Activated naive CD8-positive, alpha-beta T cell treated with anti-CD3 and anti-CD28 coated beads, Interleukin-2, amount 50 U/mL, for 24 hours (primary cell): Measurements from ENCODE around the gene PDE4B.

Experiments used
- ATAC-seq: fragments of 150-1000 bp; cut with Tn5 transposase; one replicate; pipeline ENCODE4 v1.10.0; 2021
- DNase-seq: peaks from one replicate; pipeline ENCODE4 v3.0.0; 2021
- H3K27ac Mint-ChIP-seq: one replicate; pipeline ENCODE4 v1.8.0; 2021; ENCODE audit warnings: mild to moderate bottlenecking, mixed read lengths
- H3K27me3 Mint-ChIP-seq: one replicate; pipeline ENCODE4 v1.8.0; 2021; ENCODE audit warnings: mixed read lengths
- H3K36me3 Mint-ChIP-seq: one replicate; pipeline ENCODE4 v1.8.0; 2021; ENCODE audit warnings: low read depth, mixed read lengths
- H3K4me1 Mint-ChIP-seq: one replicate; pipeline ENCODE4 v1.8.0; 2021; ENCODE audit warnings: mixed read lengths
- H3K4me3 Mint-ChIP-seq: one replicate; pipeline ENCODE4 v1.8.0; 2021; ENCODE audit warnings: mild to moderate bottlenecking, moderate library complexity, mixed read lengths
- H3K9me3 Mint-ChIP-seq: one replicate; pipeline ENCODE4 v1.8.0; 2021; ENCODE audit warnings: mixed read lengths

The PDE4B gene

GRCh38 chr1:66237722-66238479 lies 445.2 kb downstream of the PDE4B start:
- no peak for ATAC-seq

GRCh38 chr1:66239834-66240233 lies 447.1 kb downstream of the PDE4B start:
- Mint-ChIP-seq H3K4me1 (no peaks in the 10 kb centered on the region), H3K27me3 (peaks cover 12% of the 10 kb centered on the region)
- ATAC-seq = no peak

More at GRCh38 chr1:66237722-66238479, 445.2 kb downstream of the PDE4B start:
- DNase-seq = no peak
- H3K36me3 Mint-ChIP-seq = no peaks in the 10 kb centered on the region
- no peaks in the 10 kb centered on the region for H3K4me1 Mint-ChIP-seq
- peaks cover 14% of the 10 kb centered on the region for H3K27me3 Mint-ChIP-seq
- H3K4me3 Mint-ChIP-seq = no peak overlapping the region
- no peaks in the 10 kb centered on the region for H3K9me3 Mint-ChIP-seq
- no peak overlapping the region for H3K27ac Mint-ChIP-seq

GRCh38 chr1:66240491-66241484 lies 448.1 kb downstream of the PDE4B start:
- peaks cover 12% of the 10 kb centered on the region for H3K27me3 Mint-ChIP-seq
- DNase-seq (no peak), ATAC-seq (no peak)
- H3K4me3 Mint-ChIP-seq = no peak overlapping the region
- H3K27ac Mint-ChIP-seq = no peak overlapping the region
- H3K9me3 Mint-ChIP-seq = no peaks in the 10 kb centered on the region
- H3K4me1 Mint-ChIP-seq = no peaks in the 10 kb centered on the region
- no peaks in the 10 kb centered on the region for H3K36me3 Mint-ChIP-seq

More at GRCh38 chr1:66239834-66240233, 447.1 kb downstream of the PDE4B start:
- no peak overlapping the region for H3K27ac Mint-ChIP-seq
- no peaks in the 10 kb centered on the region for H3K36me3 Mint-ChIP-seq
- no peak for DNase-seq
- no peaks in the 10 kb centered on the region for H3K9me3 Mint-ChIP-seq
- no peak overlapping the region for H3K4me3 Mint-ChIP-seq

- Mint-ChIP-seq H3K36me3 (no peaks in the 10 kb centered on the region), H3K27ac (no peak overlapping the region), H3K9me3 (no peaks in the 10 kb centered on the region), H3K27me3 (peaks cover 6% of the 10 kb centered on the region), H3K4me1 (no peaks in the 10 kb centered on the region), H3K4me3 (no peak overlapping the region)
- peak; percentile 60 for ATAC-seq
- DNase-seq = peak; percentile 77
These were observed 450.2 kb downstream of the PDE4B start for GRCh38 chr1:66242646-66243547.

- peaks cover 3% of the 10 kb centered on the region for H3K4me1 Mint-ChIP-seq
- ATAC-seq (peak; percentile 86), DNase-seq (no peak)
- H3K27me3 Mint-ChIP-seq = no peaks in the 10 kb centered on the region
- H3K4me3 Mint-ChIP-seq = no peak overlapping the region
- H3K27ac Mint-ChIP-seq = no peak overlapping the region
- H3K9me3 Mint-ChIP-seq = no peaks in the 10 kb centered on the region
- H3K36me3 Mint-ChIP-seq = no peaks in the 10 kb centered on the region
These were observed 450.9 kb downstream of the PDE4B start for GRCh38 chr1:66243548-66244130.

- ATAC-seq (no peak), DNase-seq (no peak)
- H3K9me3 Mint-ChIP-seq = no peaks in the 10 kb centered on the region
- H3K4me1 Mint-ChIP-seq = peaks cover 3% of the 10 kb centered on the region
- no peak overlapping the region for H3K27ac Mint-ChIP-seq
- H3K27me3 Mint-ChIP-seq = no peaks in the 10 kb centered on the region
- H3K36me3 Mint-ChIP-seq = no peaks in the 10 kb centered on the region
- H3K4me3 Mint-ChIP-seq = no peak overlapping the region
These were observed 451.7 kb downstream of the PDE4B start for GRCh38 chr1:66244429-66244828.

- H3K27me3 Mint-ChIP-seq = no peaks in the 10 kb centered on the region
- no peak overlapping the region for H3K4me3 Mint-ChIP-seq
- no peak for DNase-seq
- no peak for ATAC-seq
- H3K27ac Mint-ChIP-seq = no peak overlapping the region
- no peaks in the 10 kb centered on the region for H3K36me3 Mint-ChIP-seq
- no peaks in the 10 kb centered on the region for H3K9me3 Mint-ChIP-seq
- peaks cover 6% of the 10 kb centered on the region for H3K4me1 Mint-ChIP-seq
These were observed 453.0 kb downstream of the PDE4B start for GRCh38 chr1:66245691-66246090.

- Mint-ChIP-seq H3K9me3 (no peaks in the 10 kb centered on the region), H3K4me1 (peaks cover 8% of the 10 kb centered on the region), H3K4me3 (no peak overlapping the region), H3K27me3 (no peaks in the 10 kb centered on the region), H3K36me3 (no peaks in the 10 kb centered on the region), H3K27ac (no peak overlapping the region)
- ATAC-seq = no peak
- DNase-seq = no peak
These were observed 453.9 kb downstream of the PDE4B start for GRCh38 chr1:66246351-66247269.

GRCh38 chr1:66247415-66248208 lies 454.9 kb downstream of the PDE4B start:
- Mint-ChIP-seq H3K27ac (peak overlapping the region; percentile 75), H3K4me3 (peak overlapping the region; percentile 65), H3K27me3 (no peaks in the 10 kb centered on the region), H3K4me1 (peaks cover 9% of the 10 kb centered on the region), H3K36me3 (no peaks in the 10 kb centered on the region), H3K9me3 (no peaks in the 10 kb centered on the region)
- ATAC-seq = peak; percentile 18
- DNase-seq = no peak

- DNase-seq (no peak), ATAC-seq (no peak)
- Mint-ChIP-seq H3K27ac (peak overlapping the region; percentile 29), H3K9me3 (no peaks in the 10 kb centered on the region), H3K4me1 (peaks cover 9% of the 10 kb centered on the region), H3K27me3 (no peaks in the 10 kb centered on the region), H3K36me3 (no peaks in the 10 kb centered on the region), H3K4me3 (no peak overlapping the region)
These were observed 455.6 kb downstream of the PDE4B start for GRCh38 chr1:66248257-66248656.

GRCh38 chr1:66248746-66249145 lies 456.1 kb downstream of the PDE4B start:
- Mint-ChIP-seq H3K36me3 (no peaks in the 10 kb centered on the region), H3K27me3 (no peaks in the 10 kb centered on the region), H3K4me1 (peaks cover 11% of the 10 kb centered on the region), H3K9me3 (no peaks in the 10 kb centered on the region), H3K27ac (peak overlapping the region; percentile 29), H3K4me3 (no peak overlapping the region)
- ATAC-seq (no peak), DNase-seq (no peak)

- no peaks in the 10 kb centered on the region for H3K36me3 Mint-ChIP-seq
- no peak overlapping the region for H3K4me3 Mint-ChIP-seq
- no peaks in the 10 kb centered on the region for H3K9me3 Mint-ChIP-seq
- no peak for DNase-seq
- no peak overlapping the region for H3K27ac Mint-ChIP-seq
- H3K27me3 Mint-ChIP-seq = no peaks in the 10 kb centered on the region
- no peak for ATAC-seq
- H3K4me1 Mint-ChIP-seq = peaks cover 23% of the 10 kb centered on the region
These were observed 457.4 kb downstream of the PDE4B start for GRCh38 chr1:66250075-66250474.
